A549 (cell line): Measurements from ENCODE around the gene ABCC3. TPM values are rescaled to one million over a fixed set of nuclear protein-coding genes. Genes with fewer than 3 reads are reported as not detected.

ENCODE experiments used
- ATAC-seq, 2 experiments: fragments of 200-7000 bp in 1 of 2; fragments of >200 bp in 1 of 2; cut with Nextera tagmentation in 1 of 2; cut with Tn5 transposase in 1 of 2; 3 replicates each; pipeline versions ENCODE4 v1.8.0 to v1.9.1; 2018 to 2020; ENCODE audit warnings: mild to moderate bottlenecking in 1 of 2, moderate library complexity in 1 of 2
- CTCF ChIA-PET: fragments of 300-600 bp; sonication (Branson Sonifier 250); formaldehyde crosslinking; extraction: SDS; loops from one replicate; lab custom pipeline; 2021; ENCODE audit warnings: antibody characterized with exemption, inconsistent platforms; lab: Yijun Ruan, JAX
- POLR2A ChIA-PET: fragments of 350-600 bp; formaldehyde crosslinking; extraction: SDS; loops from one replicate; lab custom pipeline; 2021; ENCODE audit warnings: antibody characterized with exemption, inconsistent platforms; lab: Yijun Ruan, JAX
- DNase-seq, 2 experiments: peaks; one replicate each; pipeline versions ENCODE4 v3.0.0 to v3.0.0-alpha.2; 2011 to 2016; ENCODE audit warnings: low read depth in 1 of 2, low spot score in 1 of 2
- FAIRE-seq: peaks from 2 replicates; lab custom pipeline; 2011; peaks lifted over from hg19 to GRCh38; lab: Jason Lieb, UNC
- H3K27ac ChIP-seq, 2 experiments: fragments of >200 bp; sonication (Bioruptor Twin); formaldehyde crosslinking; 3 replicates each; pipeline ENCODE4 v1.5.1; 2016 to 2017
- H3K4me1 ChIP-seq: fragments of >200 bp; sonication (Bioruptor Twin); formaldehyde crosslinking; 3 replicates; pipeline ENCODE4 v1.6.1; 2016
- H3K4me2 ChIP-seq: fragments of >200 bp; sonication (Bioruptor Twin); formaldehyde crosslinking; 3 replicates; pipeline ENCODE4 v1.6.1; 2016
- H3K4me3 ChIP-seq: fragments of >200 bp; sonication (Bioruptor Twin); formaldehyde crosslinking; 3 replicates; pipeline ENCODE4 v1.5.1; 2016
- H3K9me3 ChIP-seq: fragments of >200 bp; sonication (Bioruptor Twin); formaldehyde crosslinking; 3 replicates; pipeline ENCODE4 v1.6.1; 2016
- ATOH8 ChIP-seq: fragments of 250-450 bp; sonication (Bioruptor Pico); IDR thresholded peaks from 2 replicates; pipeline ENCODE4 v1.5.0; 2020; ENCODE audit warnings: low read depth, mild to moderate bottlenecking, moderate library complexity
- BCL3 ChIP-seq: fragments of >200 bp; sonication (Bioruptor Twin); formaldehyde crosslinking; IDR thresholded peaks from 3 replicates; pipeline ENCODE4 v1.6.1; 2016
- BHLHE40 ChIP-seq: IDR thresholded peaks from 2 replicates; pipeline ENCODE4 v1.6.1; 2012; ENCODE audit warnings: low read depth, low read length, inconsistent platforms
- CEBPB ChIP-seq, 2 experiments: fragments of >200 bp in 1 of 2; sonication (Bioruptor Twin) in 1 of 2; formaldehyde crosslinking in 1 of 2; IDR thresholded peaks; 2 replicates each; pipeline ENCODE4 v1.6.1; 2012 to 2016
- CHD4 ChIP-seq: fragments of 200-600 bp; sonication (generic); IDR thresholded peaks from 2 replicates; pipeline ENCODE4 v1.6.1; 2016; ENCODE audit warnings: antibody characterized with exemption, mild to moderate bottlenecking, borderline replicate concordance
- E2F6 ChIP-seq: IDR thresholded peaks from 2 replicates; pipeline ENCODE4 v1.6.1; 2012; ENCODE audit warnings: low read depth, borderline replicate concordance
- EHMT2 ChIP-seq: fragments of 200-600 bp; sonication (generic); IDR thresholded peaks from 2 replicates; pipeline ENCODE4 v1.6.1; 2016; ENCODE audit warnings: antibody characterized with exemption, low read depth, mild to moderate bottlenecking, moderate library complexity
- ESRRA ChIP-seq: fragments of 150-350 bp; IDR thresholded peaks from 2 replicates; pipeline ENCODE4 v1.6.1; 2014; ENCODE audit warnings: mild to moderate bottlenecking, low read length, borderline replicate concordance
- FOSB ChIP-seq: fragments of 250-450 bp; sonication (Bioruptor Pico); IDR thresholded peaks from 2 replicates; pipeline ENCODE4 v1.5.0; 2020; ENCODE audit warnings: mild to moderate bottlenecking, moderate library complexity
- FOSL2 ChIP-seq, 2 experiments: fragments of 450-650 bp in 1 of 2; fragments of >200 bp in 1 of 2; sonication (Bioruptor Twin) in 1 of 2; formaldehyde crosslinking; IDR thresholded peaks; 2 replicates each; pipeline versions ENCODE4 v1.5.0 to v1.6.1; 2016 to 2020; ENCODE audit warnings: mild to moderate bottlenecking in 1 of 2, moderate library complexity in 1 of 2
- HDAC2 ChIP-seq: fragments of 200-600 bp; sonication (generic); IDR thresholded peaks from 2 replicates; pipeline ENCODE4 v1.6.1; 2016
- HOXA7 ChIP-seq: fragments of 250-450 bp; sonication (Bioruptor Pico); IDR thresholded peaks from 2 replicates; pipeline ENCODE4 v1.5.0; 2020; ENCODE audit warnings: mild to moderate bottlenecking, moderate library complexity
- JUNB ChIP-seq: fragments of >200 bp; sonication (Bioruptor Twin); formaldehyde crosslinking; IDR thresholded peaks from 2 replicates; pipeline ENCODE4 v1.6.1; 2016
- MAFK ChIP-seq: fragments of 450-650 bp; IDR thresholded peaks from 2 replicates; pipeline ENCODE4 v1.6.1; 2014; ENCODE audit not compliant: partially characterized antibody
- MAX ChIP-seq: IDR thresholded peaks from 2 replicates; pipeline ENCODE4 v1.6.1; 2012
- MYC ChIP-seq: IDR thresholded peaks from 2 replicates; pipeline ENCODE4 v1.6.1; 2012; ENCODE audit warnings: mild to moderate bottlenecking, inconsistent platforms, low read length, improper control_type of control experiment, borderline replicate concordance
- PHF8 ChIP-seq: fragments of 200-600 bp; sonication (generic); IDR thresholded peaks from 2 replicates; pipeline ENCODE4 v1.6.1; 2016; ENCODE audit warnings: low read depth, mild to moderate bottlenecking, antibody characterized with exemption, moderate library complexity, borderline replicate concordance
- POLR2A ChIP-seq: IDR thresholded peaks from 2 replicates; pipeline ENCODE4 v1.6.1; 2012; ENCODE audit warnings: mild to moderate bottlenecking, low read length
- POLR2AphosphoS2 ChIP-seq: conservative IDR thresholded peaks from 2 replicates; pipeline ENCODE4 v1.6.1; 2012; ENCODE audit warnings: low read length, improper control_type of control experiment, inconsistent platforms
- RAD21 ChIP-seq, 2 experiments: fragments of >200 bp in 1 of 2; sonication (Bioruptor Twin) in 1 of 2; formaldehyde crosslinking in 1 of 2; IDR thresholded peaks in 1 of 2; conservative IDR thresholded peaks in 1 of 2; 2 replicates in 1 of 2; 3 replicates in 1 of 2; pipeline ENCODE4 v1.6.1; 2012 to 2018; ENCODE audit warnings: inconsistent platforms in 1 of 2
- RCOR1 ChIP-seq: fragments of 150-350 bp; IDR thresholded peaks from 2 replicates; pipeline ENCODE4 v1.6.1; 2014; ENCODE audit warnings: antibody characterized with exemption, low read length, low read depth
- RFX5 ChIP-seq: fragments of 450-650 bp; IDR thresholded peaks from 2 replicates; pipeline ENCODE4 v1.7.1; 2014; ENCODE audit warnings: antibody characterized with exemption, mild to moderate bottlenecking, moderate library complexity
- RNF2 ChIP-seq: fragments of 200-600 bp; sonication (generic); IDR thresholded peaks from 2 replicates; pipeline ENCODE4 v1.6.1; 2016; ENCODE audit warnings: low read depth, mild to moderate bottlenecking, antibody characterized with exemption, moderate library complexity, borderline replicate concordance
- TFCP2L1 ChIP-seq: fragments of 250-450 bp; sonication (Bioruptor Pico); IDR thresholded peaks from 2 replicates; pipeline ENCODE4 v1.5.0; 2021; ENCODE audit warnings: mild to moderate bottlenecking
- TP53 ChIP-seq: fragments of 250-450 bp; sonication (Bioruptor Pico); IDR thresholded peaks from 2 replicates; pipeline ENCODE4 v1.5.0; 2021; ENCODE audit warnings: mild to moderate bottlenecking, moderate library complexity
- ZC3H11A ChIP-seq: fragments of 450-650 bp; IDR thresholded peaks from 2 replicates; pipeline ENCODE4 v1.6.1; 2014; ENCODE audit warnings: antibody characterized with exemption, mild to moderate bottlenecking
- ZFP36 ChIP-seq: fragments of 450-650 bp; IDR thresholded peaks from 2 replicates; pipeline ENCODE4 v1.6.1; 2014; ENCODE audit warnings: borderline replicate concordance; ENCODE audit not compliant: partially characterized antibody
- WGBS: methylation state at CpG from one replicate; pipeline ENCODE4 v1.1.6; 2017; ENCODE audit errors: missing lambda C conversion rate; 5-methylcytosine and 5-hydroxymethylcytosine counted together
- polyA plus RNA-seq, 4 experiments: library from polyadenylated mRNA; depleted of rRNA in 3 of 4; stranded (reverse); fragments of >200 nt; fragmentation: RNase III in 1 of 4; extraction: RNeasy Plus Mini Kit Qiagen cat#74134 plus additional on column Dnase treatment in 1 of 4; gene quantifications; 2 replicates in 3 of 4; 3 replicates in 1 of 4; pipeline ENCODE4 v1.2.3, GENCODE V29; 2011 to 2017
- TF ChIP-seq, protein P1 (sequence below): fragments of 200-600 bp; sonication (generic); IDR thresholded peaks from 2 replicates; pipeline ENCODE4 v1.6.1; 2016; ENCODE audit warnings: antibody characterized with exemption, mild to moderate bottlenecking, moderate library complexity

The ABCC3 gene
- polyA plus RNA-seq, 2 of the 4 experiments (the other 2 are of a cell fraction), result 248 to 342 TPM

- Histone ChIP-seq H3K4me1 (peaks cover 84% of the 10 kb centered on the region), H3K9me3 (no peaks in the 10 kb centered on the region), H3K4me2 (peak overlapping the region; percentile 92), H3K27ac (peak overlapping the region; percentile 99 to 100), H3K4me3 (peak overlapping the region; percentile 92; the same call in 2 of the 3 replicates)
- FAIRE-seq, result no peak
- DNase-seq, result no peak
- WGBS, result 95% methylated on average over 9 of the region's 9 CpGs
- ATAC-seq, result no peak
- no peak for TF ChIP-seq RFX5
- TF ChIP-seq EHMT2, result no peak
- TF ChIP-seq CHD4, result no peak
- TF ChIP-seq MYC, result no peak
- TF ChIP-seq MAFK, result peak; percentile 54
- TF ChIP-seq POLR2A, result no peak
- no peak for TF ChIP-seq RNF2
- TF ChIP-seq RCOR1, result peak; percentile 51; the same call in 1 of the 2 replicates
- ChIA-PET CTCF (interaction anchor here (1.0 to 48.0 kb wide), 6 partner anchors 6 to 434 kb away, joined by 3 to 2097 read pairs (median 9); partner anchors contain the start of gene ANKRD40), POLR2A (interaction anchor here (1.1 to 1.2 kb wide), 2 partner anchors 59 to 73 kb away, joined by 3 to 7 read pairs; partner anchors contain the start of gene CACNA1G)
Observed at GRCh38 chr17:50633683-50634082, 998 bp upstream of the ABCC3 start.

DNA sequence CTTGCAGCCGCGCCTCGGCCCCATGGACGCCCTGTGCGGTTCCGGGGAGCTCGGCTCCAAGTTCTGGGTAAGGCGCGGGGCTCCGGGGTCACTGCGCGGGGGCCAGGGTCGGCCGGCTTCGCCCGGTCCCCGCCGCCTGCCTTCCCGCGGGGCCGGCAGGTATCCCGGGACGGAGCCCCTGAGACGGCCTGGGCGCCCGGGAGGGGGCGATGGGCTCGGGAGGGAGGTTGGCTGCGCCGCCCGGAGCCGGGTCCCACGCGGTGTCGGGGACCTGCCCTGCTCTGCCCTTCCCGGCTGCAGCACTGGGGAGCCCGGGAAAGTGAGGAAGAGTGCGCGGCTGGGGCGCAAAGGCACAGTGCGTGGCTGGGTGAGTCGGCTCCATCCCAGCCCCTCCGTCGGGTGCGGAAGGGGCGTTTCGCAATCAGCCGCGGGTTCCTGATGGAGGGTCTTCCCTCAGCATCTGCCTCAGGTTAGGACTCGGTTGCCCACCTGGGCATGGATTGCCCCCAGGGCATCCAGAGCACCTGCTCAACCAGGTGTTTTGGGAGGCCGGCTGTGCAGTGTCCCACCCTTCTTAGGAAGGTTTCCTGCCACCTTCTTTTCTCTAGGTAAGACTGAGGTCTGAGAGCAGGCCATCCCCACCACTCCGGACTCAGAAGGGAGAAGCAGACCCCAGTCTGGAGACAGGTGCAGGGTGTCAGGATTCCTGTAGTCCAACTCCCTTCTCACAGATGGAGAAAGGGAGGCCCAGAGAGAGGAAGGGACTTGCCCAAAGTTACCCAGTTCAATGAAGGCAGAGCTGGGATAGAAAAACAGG lies 442 bp downstream of the ABCC3 start:
- Histone ChIP-seq H3K27ac (peak overlapping the region; percentile 99 to 100), H3K9me3 (no peaks in the 10 kb centered on the region), H3K4me2 (peak overlapping the region; percentile 92), H3K4me3 (peak overlapping the region; percentile 92), H3K4me1 (peaks cover 79% of the 10 kb centered on the region)
- DNase-seq (no peak), FAIRE-seq (no peak), ATAC-seq (no peak)
- WGBS, result 3% methylated on average over 28 of the region's 52 CpGs
- ChIA-PET POLR2A (interaction anchor here (0.6 to 8.0 kb wide), 14 partner anchors 9 to 84 kb away, joined by 3 to 237 read pairs (median 4); partner anchors contain the start of gene CACNA1G), CTCF (interaction anchor here (0.6 to 48.0 kb wide), 11 partner anchors 8 to 217 kb away, joined by 3 to 2097 read pairs (median 5); partner anchors contain the start of gene ANKRD40)
- TF ChIP-seq, protein P1, sequence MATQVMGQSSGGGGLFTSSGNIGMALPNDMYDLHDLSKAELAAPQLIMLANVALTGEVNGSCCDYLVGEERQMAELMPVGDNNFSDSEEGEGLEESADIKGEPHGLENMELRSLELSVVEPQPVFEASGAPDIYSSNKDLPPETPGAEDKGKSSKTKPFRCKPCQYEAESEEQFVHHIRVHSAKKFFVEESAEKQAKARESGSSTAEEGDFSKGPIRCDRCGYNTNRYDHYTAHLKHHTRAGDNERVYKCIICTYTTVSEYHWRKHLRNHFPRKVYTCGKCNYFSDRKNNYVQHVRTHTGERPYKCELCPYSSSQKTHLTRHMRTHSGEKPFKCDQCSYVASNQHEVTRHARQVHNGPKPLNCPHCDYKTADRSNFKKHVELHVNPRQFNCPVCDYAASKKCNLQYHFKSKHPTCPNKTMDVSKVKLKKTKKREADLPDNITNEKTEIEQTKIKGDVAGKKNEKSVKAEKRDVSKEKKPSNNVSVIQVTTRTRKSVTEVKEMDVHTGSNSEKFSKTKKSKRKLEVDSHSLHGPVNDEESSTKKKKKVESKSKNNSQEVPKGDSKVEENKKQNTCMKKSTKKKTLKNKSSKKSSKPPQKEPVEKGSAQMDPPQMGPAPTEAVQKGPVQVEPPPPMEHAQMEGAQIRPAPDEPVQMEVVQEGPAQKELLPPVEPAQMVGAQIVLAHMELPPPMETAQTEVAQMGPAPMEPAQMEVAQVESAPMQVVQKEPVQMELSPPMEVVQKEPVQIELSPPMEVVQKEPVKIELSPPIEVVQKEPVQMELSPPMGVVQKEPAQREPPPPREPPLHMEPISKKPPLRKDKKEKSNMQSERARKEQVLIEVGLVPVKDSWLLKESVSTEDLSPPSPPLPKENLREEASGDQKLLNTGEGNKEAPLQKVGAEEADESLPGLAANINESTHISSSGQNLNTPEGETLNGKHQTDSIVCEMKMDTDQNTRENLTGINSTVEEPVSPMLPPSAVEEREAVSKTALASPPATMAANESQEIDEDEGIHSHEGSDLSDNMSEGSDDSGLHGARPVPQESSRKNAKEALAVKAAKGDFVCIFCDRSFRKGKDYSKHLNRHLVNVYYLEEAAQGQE, result no peak
- TF ChIP-seq HDAC2 (no peak), HOXA7 (CRISPR knock-in tag) (no peak), BCL3 (peak; percentile 25; the same call in 2 of the 3 replicates), EHMT2 (no peak), TFCP2L1 (CRISPR knock-in tag) (no peak), CEBPB (IDR thresholded peaks at IDR 0.05) (peak; percentile 86 to 96), ATOH8 (CRISPR knock-in tag) (no peak), RCOR1 (no peak), MYC (no peak), FOSL2 (IDR thresholded peaks at IDR 0.05) (no peak), FOSL2 (CRISPR knock-in tag; IDR thresholded peaks at IDR 0.05) (0 out of 2 replicates have a peak, but pooled peaks have one; percentile 16), FOSB (CRISPR knock-in tag) (no peak), RFX5 (no peak), BHLHE40 (no peak), MAFK (no peak), ESRRA (no peak), POLR2AphosphoS2 (no peak), MAX (peak; percentile 27), CHD4 (no peak), ZFP36 (no peak), TP53 (CRISPR knock-in tag) (no peak), RAD21 (conservative IDR thresholded peaks at IDR 0.05 in 1 of 2, IDR thresholded peaks at IDR 0.05 in 1 of 2) (0 out of 5 replicates have a peak, but pooled peaks of 1 of the 2 experiments have one; percentile 6), JUNB (no peak), ZC3H11A (no peak), E2F6 (0 out of 2 replicates have a peak, but pooled peaks have one; percentile 37), PHF8 (peak; percentile 41; the same call in 1 of the 2 replicates)
